Fibroblast of lung (primary cell): ENCODE measurements around the gene MBNL2. TPM values are rescaled to one million over a fixed set of nuclear protein-coding genes. Genes with fewer than 3 reads are reported as not detected.
A peak's percentile ranks its signal among the peaks of the same experiment; 100 is the strongest.

Experiments
- DNase-seq, 2 donors: peaks; one replicate each; pipeline versions ENCODE4 v3.0.0 to v3.0.0-alpha.2; 2010; ENCODE audit warnings: low read depth in 2 of 2
- H2AFZ ChIP-seq: 2 replicates; pipeline ENCODE4 v1.5.1; 2012; ENCODE audit warnings: low read length, control low read depth, inconsistent platforms
- H3K27ac ChIP-seq: 2 replicates; pipeline ENCODE4 v1.5.1; 2011; ENCODE audit warnings: low read length, control low read depth; ENCODE audit not compliant: insufficient read depth
- H3K27me3 ChIP-seq: 2 replicates; pipeline ENCODE4 v1.5.1; 2011; ENCODE audit warnings: mild to moderate bottlenecking, low read length; ENCODE audit not compliant: control insufficient read depth, insufficient read depth
- H3K36me3 ChIP-seq: 2 replicates; pipeline ENCODE4 v1.5.1; 2011; ENCODE audit warnings: low read length; ENCODE audit not compliant: control insufficient read depth, insufficient read depth
- H3K4me1 ChIP-seq: 2 replicates; pipeline ENCODE4 v1.5.1; 2011; ENCODE audit warnings: low read length; ENCODE audit not compliant: control insufficient read depth, insufficient read depth; ENCODE audit errors: extremely low read depth
- H3K4me2 ChIP-seq: 2 replicates; pipeline ENCODE4 v1.5.1; 2011; ENCODE audit warnings: low read length, control low read depth; ENCODE audit not compliant: insufficient read depth; ENCODE audit errors: extremely low read depth
- H3K4me3 ChIP-seq, 4 experiments: fragments of 200-600 bp in 1 of 4; sonication (generic) in 1 of 4; replicated peaks in 1 of 4; 2 replicates each; pipeline ENCODE4 v1.5.1; 2011 to 2016; ENCODE audit warnings: low read length in 4 of 4, low read depth in 3 of 4, mild to moderate bottlenecking in 3 of 4, control low read depth in 2 of 4, inconsistent platforms in 1 of 4, mixed read lengths in 1 of 4; ENCODE audit not compliant: insufficient read depth in 1 of 4; ENCODE audit errors: control extremely low read depth in 1 of 4
- H3K79me2 ChIP-seq: 2 replicates; pipeline ENCODE4 v1.5.1; 2012; ENCODE audit warnings: mild to moderate bottlenecking, low read length, inconsistent platforms; ENCODE audit not compliant: control insufficient read depth, insufficient read depth
- H3K9ac ChIP-seq: 2 replicates; pipeline ENCODE4 v1.5.1; 2011; ENCODE audit warnings: mild to moderate bottlenecking, low read length, control low read depth; ENCODE audit not compliant: insufficient read depth
- H3K9me3 ChIP-seq: 2 replicates; pipeline ENCODE4 v1.5.1; 2012; ENCODE audit warnings: low read depth, low read length; ENCODE audit not compliant: control insufficient read depth, insufficient read depth
- H4K20me1 ChIP-seq: 2 replicates; pipeline ENCODE4 v1.5.1; 2011; ENCODE audit warnings: low read length; ENCODE audit not compliant: control insufficient read depth, insufficient read depth; ENCODE audit errors: extremely low read depth
- CTCF ChIP-seq, 2 donors: IDR thresholded peaks in 1 of 2; conservative IDR thresholded peaks in 1 of 2; 1 replicate in 1 of 2; 2 replicates in 1 of 2; pipeline ENCODE4 v1.5.1; 2011 to 2012; ENCODE audit warnings: low read length in 2 of 2, control low read depth in 1 of 2, inconsistent platforms in 1 of 2, low read depth in 1 of 2, mild to moderate bottlenecking in 1 of 2
- EZH2 ChIP-seq: IDR thresholded peaks from 2 replicates; pipeline ENCODE4 v1.5.1; 2012; ENCODE audit warnings: low read length, control low read depth, mild to moderate bottlenecking; ENCODE audit errors: missing control alignments
- polyA plus RNA-seq, 2 donors: library from polyadenylated mRNA; depleted of rRNA in 1 of 2; stranded (reverse) in 1 of 2; unstranded in 1 of 2; fragments of >200 nt; gene quantifications; 2 replicates each; pipeline ENCODE4 v1.2.1, GENCODE V29; 2011 to 2012; ENCODE audit warnings: missing spikeins in 1 of 2
- total RNA-seq: library from RNA; depleted of rRNA; stranded (reverse); fragments of >200 nt; gene quantifications from 2 replicates; pipeline ENCODE4 v1.2.1, GENCODE V29; 2014

Gene MBNL2
- total and polyA plus RNA-seq, 2 donors (not counting 1 experiment from before 2014, with no cell fraction given) = 48.9 to 61.1 TPM

GRCh38 chr13:97179501-97179900 lies 42.6 kb upstream of the MBNL2 start:
- Histone ChIP-seq H3K4me3 (no peak overlapping the region), H2AFZ (no peak overlapping the region), H3K36me3 (no peaks in the 10 kb centered on the region), H4K20me1 (no peaks in the 10 kb centered on the region), H3K4me1 (no peaks in the 10 kb centered on the region), H3K27me3 (no peaks in the 10 kb centered on the region), H3K79me2 (no peaks in the 10 kb centered on the region), H3K9me3 (no peaks in the 10 kb centered on the region), H3K4me2 (no peak overlapping the region), H3K27ac (no peak overlapping the region), H3K9ac (no peak overlapping the region)
- TF ChIP-seq EZH2 = no peak
- TF ChIP-seq CTCF (conservative IDR thresholded peaks at IDR 0.05 in 1 of 2, IDR thresholded peaks at IDR 0.05 in 1 of 2; ENCODE audit: low read depth in 1 of 2, low read length in 2 of 2) = no peak
- no peak for DNase-seq

GRCh38 chr13:97182111-97182890 lies 39.8 kb upstream of the MBNL2 start:
- Histone ChIP-seq H3K27ac (no peak overlapping the region), H3K4me3 (no peak overlapping the region), H3K4me2 (no peak overlapping the region), H3K36me3 (no peaks in the 10 kb centered on the region), H3K9ac (no peak overlapping the region), H3K27me3 (no peaks in the 10 kb centered on the region), H3K4me1 (no peaks in the 10 kb centered on the region), H4K20me1 (no peaks in the 10 kb centered on the region), H3K9me3 (no peaks in the 10 kb centered on the region), H3K79me2 (no peaks in the 10 kb centered on the region), H2AFZ (no peak overlapping the region)
- no peak for TF ChIP-seq CTCF (conservative IDR thresholded peaks at IDR 0.05 in 1 of 2, IDR thresholded peaks at IDR 0.05 in 1 of 2; ENCODE audit: low read depth in 1 of 2, low read length in 2 of 2)
- no peak for TF ChIP-seq EZH2
- DNase-seq = no peak

DNA sequence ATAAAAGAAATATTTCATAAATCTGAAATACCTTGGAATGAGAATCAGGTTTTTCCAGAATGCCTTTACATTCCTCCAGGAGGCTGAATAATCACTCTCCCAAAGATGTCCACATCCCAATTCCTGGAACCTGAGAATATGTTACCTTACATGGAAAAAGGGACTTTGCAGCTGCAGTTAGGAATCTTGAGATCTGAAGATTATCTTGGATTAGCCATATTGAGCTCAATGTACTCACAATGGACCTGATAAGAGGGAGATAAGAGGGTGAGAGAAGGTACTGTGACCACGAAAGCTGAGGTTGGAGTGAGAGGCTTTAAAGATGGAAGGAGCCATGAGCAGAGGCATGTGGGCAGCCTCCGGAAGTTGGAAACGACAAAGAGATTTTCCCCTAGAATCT lies 36.8 kb upstream of the MBNL2 start:
- Histone ChIP-seq H4K20me1 (no peaks in the 10 kb centered on the region), H3K4me1 (no peaks in the 10 kb centered on the region), H3K4me2 (no peak overlapping the region), H3K27me3 (no peaks in the 10 kb centered on the region), H3K27ac (no peak overlapping the region), H3K9me3 (no peaks in the 10 kb centered on the region), H2AFZ (no peak overlapping the region), H3K4me3 (no peak overlapping the region), H3K9ac (no peak overlapping the region), H3K36me3 (no peaks in the 10 kb centered on the region), H3K79me2 (no peaks in the 10 kb centered on the region)
- TF ChIP-seq CTCF (conservative IDR thresholded peaks at IDR 0.05 in 1 of 2, IDR thresholded peaks at IDR 0.05 in 1 of 2; ENCODE audit: low read depth in 1 of 2, low read length in 2 of 2) (no peak), EZH2 (no peak)
- peak in 1 of 2 donors; percentile 3 for DNase-seq
